ENCODE measurements around the gene SLC33A1.
"Not testable (repeated sequence)": the region's sequence is repeated elsewhere in the genome, so short reads cannot be mapped to it uniquely, and the experiment has no call there.

DNA sequence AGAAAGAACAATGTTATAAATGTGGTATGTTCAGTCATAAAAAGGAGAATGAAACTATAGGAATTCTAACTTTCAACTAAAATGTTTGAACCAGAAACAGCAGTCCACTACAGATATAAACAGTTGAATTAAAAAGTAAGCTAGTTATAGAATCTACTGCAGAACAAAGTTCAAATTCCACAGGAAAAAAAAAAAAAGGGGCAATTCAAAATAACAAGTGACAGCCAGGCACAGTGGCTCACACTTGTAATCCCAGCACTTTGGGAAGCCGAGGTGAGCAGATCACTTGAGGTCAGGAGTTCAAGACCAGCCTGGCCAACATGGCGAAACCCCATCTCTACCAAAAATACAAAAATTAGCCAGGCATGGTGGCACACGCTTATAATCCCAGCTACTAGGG is 4.8 kb downstream of the SLC33A1 start:
- not testable (repeated sequence) for TF ChIP-seq REST (IDR thresholded peaks at IDR 0.05; ENCODE audit: insufficient read depth in 1 of 2, low read depth in 2 of 2, low read length in 1 of 2); CTCF (IDR thresholded peaks at IDR 0.05); POLR2AphosphoS5 (IDR thresholded peaks at IDR 0.05; ENCODE audit: low read depth, low read length)
